Activated T-cell treated with anti-CD3 and anti-CD28 coated beads for 48 hours (primary cell): Measurements from ENCODE around the gene ILDR2.
A peak's percentile ranks its signal among the peaks of the same experiment; 100 is the strongest.

Experiments
- DNase-seq: peaks from one replicate; pipeline ENCODE4 v3.0.0-alpha.2; 2020; ENCODE audit warnings: low read depth

The ILDR2 gene

GRCh38 chr1:166924823-166925541 is 50.4 kb downstream of the ILDR2 start:
- DNase-seq = no peak

- DNase-seq = peak; percentile 5
Observed at GRCh38 chr1:166920561-166921475, 54.5 kb downstream of the ILDR2 start.

GRCh38 chr1:166918956-166919316 is 56.4 kb downstream of the ILDR2 start:
- no peak for DNase-seq

- no peak for DNase-seq
Observed at GRCh38 chr1:166918088-166918955, 57.0 kb downstream of the ILDR2 start.

- DNase-seq = no peak
Observed at GRCh38 chr1:166915941-166916340, 59.4 kb downstream of the ILDR2 start.

- no peak for DNase-seq
Observed at GRCh38 chr1:166915042-166915441, 60.3 kb downstream of the ILDR2 start.

- no peak for DNase-seq
Observed at GRCh38 chr1:166914111-166914510, 61.2 kb downstream of the ILDR2 start.

- no peak for DNase-seq
Observed at GRCh38 chr1:166911624-166912023, 63.7 kb downstream of the ILDR2 start.

GRCh38 chr1:166910396-166910994 is 64.8 kb downstream of the ILDR2 start:
- DNase-seq = peak; percentile 63

GRCh38 chr1:166908942-166909341 is 66.4 kb downstream of the ILDR2 start:
- DNase-seq = no peak

GRCh38 chr1:166907763-166908162 is 67.6 kb downstream of the ILDR2 start:
- no peak for DNase-seq

- DNase-seq = no peak
Observed at GRCh38 chr1:166907051-166907450, 68.3 kb downstream of the ILDR2 start.

GRCh38 chr1:166906647-166907046 is 68.7 kb downstream of the ILDR2 start:
- DNase-seq = no peak

GRCh38 chr1:166905900-166906299 is 69.4 kb downstream of the ILDR2 start:
- no peak for DNase-seq

- DNase-seq = no peak
Observed at GRCh38 chr1:166905136-166905535, 70.2 kb downstream of the ILDR2 start.

GRCh38 chr1:166903232-166903631 is 72.1 kb downstream of the ILDR2 start:
- DNase-seq = no peak

GRCh38 chr1:166902279-166902678 is 73.1 kb downstream of the ILDR2 start:
- DNase-seq = no peak

- no peak for DNase-seq
Observed at GRCh38 chr1:166900987-166901386, 74.4 kb downstream of the ILDR2 start.

- DNase-seq = no peak
Observed at GRCh38 chr1:166899769-166900168, 75.6 kb downstream of the ILDR2 start.

GRCh38 chr1:166895766-166896165 is 79.6 kb downstream of the ILDR2 start:
- no peak for DNase-seq

- DNase-seq = no peak
Observed at GRCh38 chr1:166889776-166890175, 85.6 kb downstream of the ILDR2 start.
